Muscle of leg (tissue), 11 donors: Measurements from ENCODE around the gene ST6GALNAC3. TPM values are rescaled to one million over a fixed set of nuclear protein-coding genes. Genes with fewer than 3 reads are reported as not detected.

ENCODE experiments used
- DNase-seq: peaks from one replicate; pipeline ENCODE4 v3.0.0; 2013
- H3K27ac ChIP-seq: one replicate; pipeline ENCODE4 v1.5.1; 2013; ENCODE audit warnings: mild to moderate bottlenecking, low read length, control low read depth
- H3K27me3 ChIP-seq: one replicate; pipeline ENCODE4 v1.6.1; 2013; ENCODE audit warnings: low read length; ENCODE audit not compliant: control insufficient read depth, insufficient read depth
- H3K36me3 ChIP-seq: one replicate; pipeline ENCODE4 v1.6.1; 2013; ENCODE audit warnings: low read length; ENCODE audit not compliant: control insufficient read depth, insufficient read depth
- H3K4me1 ChIP-seq: one replicate; pipeline ENCODE4 v1.6.1; 2013; ENCODE audit warnings: low read length; ENCODE audit not compliant: control insufficient read depth, insufficient read depth
- H3K4me3 ChIP-seq: one replicate; pipeline ENCODE4 v1.5.1; 2013; ENCODE audit warnings: low read length, control low read depth
- H3K9me3 ChIP-seq: replicated peaks from 2 replicates; pipeline ENCODE4 v1.6.1; 2013; ENCODE audit warnings: low read depth, low read length; ENCODE audit not compliant: control insufficient read depth
- whole genome bisulfite sequencing: methylation state at CpG from one replicate; pipeline ENCODE4 v1.1.5; 2013; ENCODE audit warnings: missing lambda C conversion rate; ENCODE audit not compliant: insufficient coverage; 5-methylcytosine and 5-hydroxymethylcytosine counted together
- polyA plus RNA-seq, 8 donors: library from polyadenylated mRNA; unstranded; fragments of 120-200 nt; gene quantifications; one replicate each; pipeline versions ENCODE4 v1.2.1 to v1.2.3, GENCODE V29; 2013; ENCODE audit warnings: inconsistent platforms in 1 of 8, low replicate concordance in 1 of 8; ENCODE audit not compliant: insufficient read length in 8 of 8, insufficient read depth in 1 of 8
- total RNA-seq: library from RNA; stranded (reverse); fragments of 120-200 nt; gene quantifications from one replicate; pipeline ENCODE4 v1.2.4, GENCODE V29; 2013

ST6GALNAC3 gene
- total and polyA plus RNA-seq, 9 donors = 3.6 to 9.0 (median 6.4) TPM

- WGBS = no CpG with 5 or more reads among the region's 3 CpGs
- no peak for DNase-seq
- no peaks in the 10 kb centered on the region for H3K9me3 ChIP-seq
- H3K4me1 ChIP-seq = no peaks in the 10 kb centered on the region
- no peaks in the 10 kb centered on the region for H3K36me3 ChIP-seq
- H3K4me3 ChIP-seq = no peak overlapping the region
- H3K27ac ChIP-seq = no peak overlapping the region
- H3K27me3 ChIP-seq = no peaks in the 10 kb centered on the region
Measured at GRCh38 chr1:76203127-76203526, 128.6 kb downstream of the ST6GALNAC3 start.

- no peak for DNase-seq
- Histone ChIP-seq H3K4me1 (no peaks in the 10 kb centered on the region), H3K4me3 (no peak overlapping the region), H3K27me3 (no peaks in the 10 kb centered on the region), H3K9me3 (no peaks in the 10 kb centered on the region), H3K27ac (no peak overlapping the region), H3K36me3 (no peaks in the 10 kb centered on the region)
- no CpG with 5 or more reads among the region's 4 CpGs for WGBS
Measured at GRCh38 chr1:76209238-76209637, 134.7 kb downstream of the ST6GALNAC3 start.

GRCh38 chr1:76209648-76210047 is 135.1 kb downstream of the ST6GALNAC3 start:
- Histone ChIP-seq H3K4me1 (no peaks in the 10 kb centered on the region), H3K27me3 (no peaks in the 10 kb centered on the region), H3K4me3 (no peak overlapping the region), H3K36me3 (no peaks in the 10 kb centered on the region), H3K27ac (no peak overlapping the region), H3K9me3 (no peaks in the 10 kb centered on the region)
- no peak for DNase-seq
- WGBS = 50% methylated on average over 1 of the region's 3 CpGs

GRCh38 chr1:76210160-76210559 is 135.6 kb downstream of the ST6GALNAC3 start:
- Histone ChIP-seq H3K27me3 (no peaks in the 10 kb centered on the region), H3K4me3 (no peak overlapping the region), H3K27ac (no peak overlapping the region), H3K9me3 (no peaks in the 10 kb centered on the region), H3K4me1 (no peaks in the 10 kb centered on the region), H3K36me3 (no peaks in the 10 kb centered on the region)
- no peak for DNase-seq

GRCh38 chr1:76218888-76219287 is 144.3 kb downstream of the ST6GALNAC3 start:
- no peak overlapping the region for H3K4me3 ChIP-seq
- no peaks in the 10 kb centered on the region for H3K4me1 ChIP-seq
- H3K9me3 ChIP-seq = no peaks in the 10 kb centered on the region
- no peak for DNase-seq
- no peak overlapping the region for H3K27ac ChIP-seq
- WGBS = no CpG with 5 or more reads among the region's 2 CpGs
- H3K27me3 ChIP-seq = no peaks in the 10 kb centered on the region
- H3K36me3 ChIP-seq = no peaks in the 10 kb centered on the region

- DNase-seq = no peak
- no CpG with 5 or more reads among the region's 3 CpGs for WGBS
Measured at GRCh38 chr1:76219366-76219818, 144.8 kb downstream of the ST6GALNAC3 start.

GRCh38 chr1:76224752-76225151 is 150.2 kb downstream of the ST6GALNAC3 start:
- Histone ChIP-seq H3K27me3 (no peaks in the 10 kb centered on the region), H3K4me3 (no peak overlapping the region), H3K4me1 (no peaks in the 10 kb centered on the region), H3K36me3 (no peaks in the 10 kb centered on the region), H3K9me3 (no peaks in the 10 kb centered on the region), H3K27ac (no peak overlapping the region)
- WGBS = 42% methylated on average over 2 of the region's 3 CpGs
- no peak for DNase-seq

More at GRCh38 chr1:76219366-76219818, 144.8 kb downstream of the ST6GALNAC3 start:
- Histone ChIP-seq H3K4me3 (no peak overlapping the region), H3K27me3 (no peaks in the 10 kb centered on the region), H3K9me3 (no peaks in the 10 kb centered on the region), H3K4me1 (no peaks in the 10 kb centered on the region), H3K36me3 (no peaks in the 10 kb centered on the region), H3K27ac (no peak overlapping the region)

GRCh38 chr1:76225526-76225925 is 151.0 kb downstream of the ST6GALNAC3 start:
- Histone ChIP-seq H3K4me3 (no peak overlapping the region), H3K36me3 (no peaks in the 10 kb centered on the region), H3K4me1 (no peaks in the 10 kb centered on the region), H3K9me3 (no peaks in the 10 kb centered on the region), H3K27me3 (no peaks in the 10 kb centered on the region), H3K27ac (no peak overlapping the region)
- DNase-seq = no peak
- WGBS = no CpG with 5 or more reads among the region's 1 CpG

- H3K4me1 ChIP-seq = no peaks in the 10 kb centered on the region
- H3K27me3 ChIP-seq = no peaks in the 10 kb centered on the region
- H3K4me3 ChIP-seq = no peak overlapping the region
- peak; percentile 49 for DNase-seq
- H3K27ac ChIP-seq = no peak overlapping the region
- no peaks in the 10 kb centered on the region for H3K36me3 ChIP-seq
- WGBS = no CpG with 5 or more reads among the region's 3 CpGs
- H3K9me3 ChIP-seq = no peaks in the 10 kb centered on the region
Measured at GRCh38 chr1:76227621-76228020, 153.1 kb downstream of the ST6GALNAC3 start.

GRCh38 chr1:76229279-76230005 is 154.9 kb downstream of the ST6GALNAC3 start:
- Histone ChIP-seq H3K4me3 (no peak overlapping the region), H3K27ac (no peak overlapping the region), H3K36me3 (no peaks in the 10 kb centered on the region), H3K9me3 (no peaks in the 10 kb centered on the region), H3K27me3 (no peaks in the 10 kb centered on the region), H3K4me1 (no peaks in the 10 kb centered on the region)
- DNase-seq = no peak
- WGBS = 27% methylated on average over 3 of the region's 7 CpGs
